Endothelial cell (in vitro differentiated cells): ENCODE data around the gene SMPDL3A. TPM values are rescaled to one million over a fixed set of nuclear protein-coding genes. Genes with fewer than 3 reads are reported as not detected.

ENCODE experiments used
- DNase-seq: peaks from one replicate; pipeline ENCODE4 v3.0.0; 2021; ENCODE audit warnings: low spot score
- H3K27ac Mint-ChIP-seq: one replicate; pipeline ENCODE4 v1.8.0; 2021; ENCODE audit warnings: mixed read lengths, inconsistent platforms; ENCODE audit not compliant: unreplicated experiment
- H3K27me3 Mint-ChIP-seq: one replicate; pipeline ENCODE4 v1.8.0; 2021; ENCODE audit warnings: mild to moderate bottlenecking, moderate library complexity, mixed read lengths, inconsistent platforms; ENCODE audit not compliant: unreplicated experiment
- H3K36me3 Mint-ChIP-seq: one replicate; pipeline ENCODE4 v1.8.0; 2021; ENCODE audit warnings: mild to moderate bottlenecking, low read depth, mixed read lengths, inconsistent platforms; ENCODE audit not compliant: unreplicated experiment
- H3K4me1 Mint-ChIP-seq: one replicate; pipeline ENCODE4 v1.8.0; 2021; ENCODE audit warnings: mild to moderate bottlenecking, mixed read lengths, inconsistent platforms; ENCODE audit not compliant: unreplicated experiment
- H3K4me3 Mint-ChIP-seq: one replicate; pipeline ENCODE4 v1.8.0; 2021; ENCODE audit warnings: mild to moderate bottlenecking, mixed read lengths, inconsistent platforms; ENCODE audit not compliant: unreplicated experiment
- H3K9me3 Mint-ChIP-seq: one replicate; pipeline ENCODE4 v1.8.0; 2021; ENCODE audit warnings: mixed read lengths, inconsistent platforms; ENCODE audit not compliant: unreplicated experiment
- CTCF ChIP-seq: fragments of 200-600 bp; sonication (generic); IDR thresholded peaks from one replicate; pipeline ENCODE4 v1.5.0; 2021; ENCODE audit warnings: antibody characterized with exemption; ENCODE audit not compliant: unreplicated experiment
- total RNA-seq: library from RNA; stranded (reverse); fragmentation: NEBNext Ultra II Directional; extraction: Animal tissue kit (Norgen Biotek cat#: 25700); gene quantifications from one replicate; pipeline ENCODE4 v1.2.1, GENCODE V29; 2021; ENCODE audit not compliant: unreplicated experiment

Gene SMPDL3A
- total RNA-seq, 1 donor from 2014 or later, result 10.3 TPM

- Mint-ChIP-seq H3K9me3 (no peaks in the 10 kb centered on the region), H3K4me3 (no peak overlapping the region), H3K4me1 (no peaks in the 10 kb centered on the region), H3K27me3 (peaks cover 5% of the 10 kb centered on the region), H3K36me3 (no peaks in the 10 kb centered on the region), H3K27ac (no peak overlapping the region)
- no peak for DNase-seq
- TF ChIP-seq CTCF, result no peak
Observed at GRCh38 chr6:122832459-122832858, 43.4 kb downstream of the SMPDL3A start.

- no peaks in the 10 kb centered on the region for H3K36me3 Mint-ChIP-seq
Observed at GRCh38 chr6:122833021-122833491, 44.0 kb downstream of the SMPDL3A start.

GRCh38 chr6:122838060-122838780, 49.2 kb downstream of the SMPDL3A start:
- peak; percentile 47 for TF ChIP-seq CTCF
- no peak overlapping the region for H3K4me3 Mint-ChIP-seq
- H3K27ac Mint-ChIP-seq, result no peak overlapping the region
- no peaks in the 10 kb centered on the region for H3K36me3 Mint-ChIP-seq
- DNase-seq, result no peak
- H3K27me3 Mint-ChIP-seq, result peaks cover 6% of the 10 kb centered on the region
- H3K9me3 Mint-ChIP-seq, result no peaks in the 10 kb centered on the region
- no peaks in the 10 kb centered on the region for H3K4me1 Mint-ChIP-seq

More at GRCh38 chr6:122833021-122833491, 44.0 kb downstream of the SMPDL3A start:
- no peaks in the 10 kb centered on the region for H3K9me3 Mint-ChIP-seq
- H3K4me3 Mint-ChIP-seq, result no peak overlapping the region
- no peak for TF ChIP-seq CTCF
- no peak overlapping the region for H3K27ac Mint-ChIP-seq
- DNase-seq, result no peak
- H3K27me3 Mint-ChIP-seq, result peaks cover 5% of the 10 kb centered on the region
- H3K4me1 Mint-ChIP-seq, result no peaks in the 10 kb centered on the region

GRCh38 chr6:122839472-122839871, 50.4 kb downstream of the SMPDL3A start:
- TF ChIP-seq CTCF, result peak; percentile 80
- H3K27me3 Mint-ChIP-seq, result peaks cover 7% of the 10 kb centered on the region
- peak; percentile 77 for DNase-seq
- H3K4me3 Mint-ChIP-seq, result no peak overlapping the region
- no peaks in the 10 kb centered on the region for H3K4me1 Mint-ChIP-seq
- H3K27ac Mint-ChIP-seq, result no peak overlapping the region
- no peaks in the 10 kb centered on the region for H3K36me3 Mint-ChIP-seq
- H3K9me3 Mint-ChIP-seq, result no peaks in the 10 kb centered on the region

GRCh38 chr6:122839906-122840305, 50.8 kb downstream of the SMPDL3A start:
- Mint-ChIP-seq H3K9me3 (no peaks in the 10 kb centered on the region), H3K27ac (no peak overlapping the region), H3K4me1 (no peaks in the 10 kb centered on the region), H3K36me3 (no peaks in the 10 kb centered on the region), H3K4me3 (no peak overlapping the region), H3K27me3 (peaks cover 7% of the 10 kb centered on the region)
- DNase-seq, result no peak
- no peak for TF ChIP-seq CTCF
